HepG2 (cell line): ENCODE results near the gene TMEM167A. TPM values are rescaled to one million over a fixed set of nuclear protein-coding genes. Genes with fewer than 3 reads are reported as not detected.

Experiments
- ATF2 ChIP-seq: sonication (generic); formaldehyde crosslinking; IDR thresholded peaks from 2 replicates; pipeline ENCODE4 v1.4.0; 2020; ENCODE audit warnings: missing genetic modification reagents
- EZH2 ChIP-seq: conservative IDR thresholded peaks from 2 replicates; pipeline ENCODE4 v1.6.1; 2012; ENCODE audit warnings: mild to moderate bottlenecking, low read depth, low read length, moderate library complexity
- FOXK1 ChIP-seq: sonication (generic); formaldehyde crosslinking; IDR thresholded peaks from 2 replicates; pipeline ENCODE4 v1.4.0; 2020; ENCODE audit warnings: low read depth, missing genetic modification reagents, borderline replicate concordance
- FOXO1 ChIP-seq: sonication (generic); formaldehyde crosslinking; IDR thresholded peaks from 2 replicates; pipeline ENCODE4 v1.4.0; 2020; ENCODE audit warnings: missing genetic modification reagents
- HOMEZ ChIP-seq: IDR thresholded peaks from 2 replicates; pipeline ENCODE4 v1.6.1; 2016; ENCODE audit warnings: low read depth
- IRF1 ChIP-seq: sonication (generic); formaldehyde crosslinking; IDR thresholded peaks from 2 replicates; pipeline ENCODE4 v1.4.0; 2020; ENCODE audit warnings: low read depth, mild to moderate bottlenecking, missing genetic modification reagents
- KMT2B ChIP-seq: IDR thresholded peaks from 2 replicates; pipeline ENCODE4 v1.6.1; 2016; ENCODE audit warnings: missing genetic modification reagents, missing compliant biosample characterization
- MAX ChIP-seq: IDR thresholded peaks from 2 replicates; pipeline ENCODE4 v1.6.1; 2012; ENCODE audit warnings: inconsistent platforms
- MBD4 ChIP-seq: IDR thresholded peaks from 2 replicates; pipeline ENCODE4 v1.6.1; 2012; ENCODE audit warnings: low read length, inconsistent platforms, borderline replicate concordance
- PPARG ChIP-seq: conservative IDR thresholded peaks from 2 replicates; pipeline ENCODE4 v1.6.1; 2016; ENCODE audit warnings: missing biosample characterization, missing genetic modification reagents
- TEF ChIP-seq: sonication (generic); formaldehyde crosslinking; IDR thresholded peaks from 2 replicates; pipeline ENCODE4 v1.5.0; 2020; ENCODE audit warnings: missing genetic modification reagents
- YEATS2 ChIP-seq: sonication (generic); formaldehyde crosslinking; IDR thresholded peaks from 2 replicates; pipeline ENCODE4 v1.4.0; 2020; ENCODE audit warnings: missing genetic modification reagents, borderline replicate concordance
- ZNF292 ChIP-seq: sonication (generic); formaldehyde crosslinking; IDR thresholded peaks from 2 replicates; pipeline ENCODE4 v1.8.1; 2022; ENCODE audit warnings: mild to moderate bottlenecking, low read depth, missing genetic modification reagents, borderline replicate concordance
- ZNF775 ChIP-seq: sonication (generic); formaldehyde crosslinking; IDR thresholded peaks from 2 replicates; pipeline ENCODE4 v1.4.0; 2020; ENCODE audit warnings: missing genetic modification reagents, mild to moderate bottlenecking, moderate library complexity, borderline replicate concordance
- polyA plus RNA-seq, 8 experiments: library from polyadenylated mRNA; depleted of rRNA in 3 of 8; stranded (reverse) in 7 of 8; unstranded in 1 of 8; fragments of >200 nt; fragmentation: Illumina TruSeq in 4 of 8; extraction: Trizol in 4 of 8; gene quantifications; 2 replicates each; pipeline versions ENCODE4 v1.2.1 to v1.2.3, GENCODE V29; 2011 to 2016; ENCODE audit warnings: low read depth in 4 of 8, missing spikeins in 1 of 8, mixed read lengths in 1 of 8; ENCODE audit not compliant: insufficient read depth in 1 of 8
- total RNA-seq, 5 experiments: library from RNA; depleted of rRNA; stranded (reverse); fragments of >200 nt; fragmentation: Illumina TruSeq; extraction: Trizol; gene quantifications; 2 replicates each; pipeline ENCODE4 v1.2.3, GENCODE V29; 2016; ENCODE audit warnings: low read depth in 1 of 5

TMEM167A gene
- total and polyA plus RNA-seq, 2 of the 13 experiments (the other 11 are each of a cell fraction or from before 2014, with no cell fraction given), result 47.0 to 78.7 TPM

- TF ChIP-seq TEF (CRISPR knock-in tag) (no peak), MAX (peak; percentile 89), YEATS2 (CRISPR knock-in tag) (peak; percentile 59; the same call in 1 of the 2 replicates), ZNF292 (CRISPR knock-in tag) (0 out of 2 replicates have a peak, but pooled peaks have one; percentile 19), IRF1 (CRISPR knock-in tag) (no peak), FOXO1 (CRISPR knock-in tag) (peak; percentile 90), KMT2B (CRISPR knock-in tag) (peak; percentile 30; the same call in 1 of the 2 replicates), HOMEZ (peak; percentile 83; the same call in 1 of the 2 replicates), ATF2 (CRISPR knock-in tag) (peak; percentile 47; the same call in 1 of the 2 replicates), ZNF775 (CRISPR knock-in tag) (no peak), FOXK1 (peak; percentile 97), EZH2 (no peak), MBD4 (peak; percentile 91; the same call in 1 of the 2 replicates), PPARG (CRISPR knock-in tag) (peak; percentile 55; the same call in 1 of the 2 replicates)
Observed at GRCh38 chr5:83085106-83085505, 7.9 kb upstream of the TMEM167A start (continued).
